HepG2 (cell line): Measurements from ENCODE around the gene CYBB. TPM values are rescaled to one million over a fixed set of nuclear protein-coding genes. Genes with fewer than 3 reads are reported as not detected.

Experiments used
- ATAC-seq: fragments of 200-7000 bp; cut with Tn5 transposase; 3 replicates; pipeline ENCODE4 v1.9.1; 2020; ENCODE audit warnings: mild to moderate bottlenecking, moderate library complexity
- BruUV-seq: library from RNA; stranded (reverse); fragments of 400-500 nt; replicated peaks from 2 replicates; lab custom pipeline; 2021; lab: Mats Ljungman, UMichigan
- CTCF ChIA-PET: fragments of 300-600 bp; formaldehyde crosslinking; extraction: SDS; loops from one replicate; lab custom pipeline; 2021; ENCODE audit warnings: low total read pairs, inconsistent platforms, low intra/inter-chr PET ratio; lab: Yijun Ruan, JAX
- POLR2A ChIA-PET: fragments of 350-600 bp; sonication (Branson Sonifier 250); formaldehyde crosslinking; loops from one replicate; lab custom pipeline; 2020; ENCODE audit warnings: antibody characterized with exemption, inconsistent platforms; lab: Yijun Ruan, JAX
- DNase-seq: peaks from one replicate; pipeline ENCODE4 v3.0.0-alpha.2; 2015; ENCODE audit warnings: low spot score
- FAIRE-seq: peaks from 3 replicates; lab custom pipeline; 2011; peaks lifted over from hg19 to GRCh38; lab: Jason Lieb, UNC
- H2AFZ ChIP-seq: one replicate; pipeline ENCODE4 v1.6.1; 2011; ENCODE audit warnings: low read length, inconsistent platforms
- H3K27ac ChIP-seq: fragments of 300-600 bp; 3 replicates; pipeline ENCODE4 v1.8.0; 2011; ENCODE audit warnings: mixed run types, mild to moderate bottlenecking, mixed read lengths, low read length, inconsistent platforms; ENCODE audit not compliant: insufficient read depth; ENCODE audit errors: extremely low read length
- H3K27me3 ChIP-seq, 2 experiments: fragments of 200-600 bp in 1 of 2; 2 replicates in 1 of 2; 3 replicates in 1 of 2; pipeline versions ENCODE4 v1.6.0 to v1.8.0; 2011; ENCODE audit warnings: low read length in 2 of 2, mild to moderate bottlenecking in 2 of 2, moderate library complexity in 2 of 2, inconsistent platforms in 1 of 2; ENCODE audit not compliant: insufficient read depth in 2 of 2, control insufficient read depth in 1 of 2
- H3K36me3 ChIP-seq, 2 experiments: fragments of 200-600 bp in 1 of 2; replicated peaks in 1 of 2; 2 replicates in 1 of 2; 3 replicates in 1 of 2; pipeline versions ENCODE4 v1.5.1 to v1.8.0; 2011; ENCODE audit warnings: low read length in 2 of 2, inconsistent platforms in 1 of 2; ENCODE audit not compliant: insufficient read depth in 2 of 2, control insufficient read depth in 1 of 2
- H3K4me1 ChIP-seq: 2 replicates; pipeline ENCODE4 v1.5.1; 2012; ENCODE audit warnings: low read length, inconsistent platforms; ENCODE audit not compliant: insufficient read depth
- H3K4me2 ChIP-seq: 2 replicates; pipeline ENCODE4 v1.6.0; 2011; ENCODE audit warnings: low read depth, low read length, inconsistent platforms
- H3K4me3 ChIP-seq, 3 experiments: fragments of 200-600 bp in 1 of 3; sonication (generic), shearing (Covaris generic) in 1 of 3; replicated peaks in 1 of 3; 2 replicates each; pipeline ENCODE4 v1.5.1; 2011 to 2016; ENCODE audit warnings: low read length in 3 of 3, inconsistent platforms in 2 of 3, low read depth in 2 of 3, mild to moderate bottlenecking in 2 of 3, control low read depth in 1 of 3, mixed read lengths in 1 of 3; ENCODE audit not compliant: insufficient read depth in 1 of 3
- H3K79me2 ChIP-seq: one replicate; pipeline ENCODE4 v1.6.1; 2011; ENCODE audit warnings: low read length, inconsistent platforms; ENCODE audit not compliant: insufficient read depth
- H3K9ac ChIP-seq: 2 replicates; pipeline ENCODE4 v1.6.0; 2011; ENCODE audit warnings: mild to moderate bottlenecking, low read depth, low read length, inconsistent platforms; ENCODE audit not compliant: insufficient read depth
- H3K9me3 ChIP-seq: 2 replicates; pipeline ENCODE4 v1.5.1; 2012; ENCODE audit warnings: mild to moderate bottlenecking, low read length
- H4K20me1 ChIP-seq: 2 replicates; pipeline ENCODE4 v1.6.0; 2011; ENCODE audit warnings: inconsistent platforms, mild to moderate bottlenecking, low read length, moderate library complexity; ENCODE audit not compliant: insufficient read depth
- EEA1 ChIP-seq: sonication (generic); formaldehyde crosslinking; IDR thresholded peaks from 2 replicates; pipeline ENCODE4 v1.5.1; 2020; ENCODE audit warnings: mild to moderate bottlenecking, missing genetic modification reagents, borderline replicate concordance
- HOXA9 ChIP-seq: sonication (generic); formaldehyde crosslinking; IDR thresholded peaks from 2 replicates; pipeline ENCODE4 v1.8.1; 2022; ENCODE audit warnings: missing genetic modification reagents, mild to moderate bottlenecking, moderate library complexity, borderline replicate concordance
- IRF9 ChIP-seq: sonication (generic); formaldehyde crosslinking; IDR thresholded peaks from 2 replicates; pipeline ENCODE4 v1.8.0; 2022; ENCODE audit warnings: missing genetic modification reagents, mild to moderate bottlenecking, borderline replicate concordance
- NFIB ChIP-seq: sonication (generic); formaldehyde crosslinking; IDR thresholded peaks from 2 replicates; pipeline ENCODE4 v1.9.0; 2021; ENCODE audit warnings: missing genetic modification reagents, mild to moderate bottlenecking, borderline replicate concordance
- PRDM15 ChIP-seq: sonication (generic); formaldehyde crosslinking; IDR thresholded peaks from 2 replicates; pipeline ENCODE4 v1.4.0; 2020; ENCODE audit warnings: missing genetic modification reagents
- TBX3 ChIP-seq: fragments of 450-650 bp; IDR thresholded peaks from 2 replicates; pipeline ENCODE4 v1.6.1; 2017; ENCODE audit warnings: antibody characterized with exemption, mild to moderate bottlenecking, inconsistent platforms, borderline replicate concordance
- ZBTB34 ChIP-seq: sonication (generic); formaldehyde crosslinking; IDR thresholded peaks from 2 replicates; pipeline ENCODE4 v1.8.0; 2022; ENCODE audit warnings: mild to moderate bottlenecking, missing genetic modification reagents
- ZFP37 ChIP-seq: sonication (generic); formaldehyde crosslinking; IDR thresholded peaks from 2 replicates; pipeline ENCODE4 v1.4.0; 2020; ENCODE audit warnings: missing genetic modification reagents, borderline replicate concordance
- ZNF143 ChIP-seq: sonication (generic); formaldehyde crosslinking; IDR thresholded peaks from 2 replicates; pipeline ENCODE4 v1.4.0; 2020; ENCODE audit warnings: missing genetic modification reagents
- ZNF263 ChIP-seq: sonication (generic); formaldehyde crosslinking; IDR thresholded peaks from 2 replicates; pipeline ENCODE4 v1.4.0; 2020; ENCODE audit warnings: missing genetic modification reagents
- ZNF30 ChIP-seq: sonication (generic); formaldehyde crosslinking; IDR thresholded peaks from 2 replicates; pipeline ENCODE4 v1.5.0; 2020; ENCODE audit warnings: mild to moderate bottlenecking, missing genetic modification reagents
- ZSCAN12 ChIP-seq: sonication (generic); formaldehyde crosslinking; IDR thresholded peaks from 2 replicates; pipeline ENCODE4 v1.9.0; 2021; ENCODE audit warnings: mild to moderate bottlenecking, missing genetic modification reagents
- WGBS: methylation state at CpG from one replicate; pipeline ENCODE4 v1.1.6; 2017; ENCODE audit warnings: low lambda C conversion rate; 5-methylcytosine and 5-hydroxymethylcytosine counted together
- in situ Hi-C: cut with HindIII; loops from 2 replicates; pipeline ENCODE4 v1.10.0; 2017; ENCODE audit warnings: low pct_unique_long_range_greater_than_20kb; ENCODE audit not compliant: extremely low pct_ligation_motif_present
- intact Hi-C: fragments of 100-400 bp; cut with micrococcal nuclease; formaldehyde crosslinking; loops from one replicate; pipeline ENCODE4 v1.10.0; 2022; ENCODE audit not compliant: unreplicated experiment
- polyA plus RNA-seq, 8 experiments: library from polyadenylated mRNA; depleted of rRNA in 3 of 8; stranded (reverse) in 7 of 8; unstranded in 1 of 8; fragments of >200 nt; fragmentation: Illumina TruSeq in 4 of 8; extraction: Trizol in 4 of 8; gene quantifications; 2 replicates each; pipeline versions ENCODE4 v1.2.1 to v1.2.3, GENCODE V29; 2011 to 2016; ENCODE audit warnings: low read depth in 4 of 8, missing spikeins in 1 of 8, mixed read lengths in 1 of 8; ENCODE audit not compliant: insufficient read depth in 1 of 8
- total RNA-seq, 5 experiments: library from RNA; depleted of rRNA; stranded (reverse); fragments of >200 nt; fragmentation: Illumina TruSeq; extraction: Trizol; gene quantifications; 2 replicates each; pipeline ENCODE4 v1.2.3, GENCODE V29; 2016; ENCODE audit warnings: low read depth in 1 of 5
- TF ChIP-seq, protein P1 (sequence below): IDR thresholded peaks from 2 replicates; pipeline ENCODE4 v1.6.1; 2016; ENCODE audit warnings: low read depth, borderline replicate concordance
- TF ChIP-seq, protein P2 (sequence below): IDR thresholded peaks from 2 replicates; pipeline ENCODE4 v1.6.1; 2016; ENCODE audit warnings: mild to moderate bottlenecking

Gene CYBB
- total and polyA plus RNA-seq, 2 of the 13 experiments (the other 11 are each of a cell fraction or from before 2014, with no cell fraction given), result not detected

- TF ChIP-seq PRDM15 (CRISPR knock-in tag), result no peak
- TF ChIP-seq ZNF263 (CRISPR knock-in tag), result no peak
- no peak for TF ChIP-seq NFIB (CRISPR knock-in tag)
- no peak for TF ChIP-seq EEA1 (CRISPR knock-in tag)
- TF ChIP-seq, protein P1, sequence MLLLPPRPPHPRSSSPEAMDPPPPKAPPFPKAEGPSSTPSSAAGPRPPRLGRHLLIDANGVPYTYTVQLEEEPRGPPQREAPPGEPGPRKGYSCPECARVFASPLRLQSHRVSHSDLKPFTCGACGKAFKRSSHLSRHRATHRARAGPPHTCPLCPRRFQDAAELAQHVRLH (CRISPR knock-in tag), result no peak
- TF ChIP-seq TBX3, result no peak
- TF ChIP-seq, all 625 proteins: peak for 0
Measured at GRCh38 chrX:37818031-37818430, 38.2 kb downstream of the CYBB start (continued).

DNA sequence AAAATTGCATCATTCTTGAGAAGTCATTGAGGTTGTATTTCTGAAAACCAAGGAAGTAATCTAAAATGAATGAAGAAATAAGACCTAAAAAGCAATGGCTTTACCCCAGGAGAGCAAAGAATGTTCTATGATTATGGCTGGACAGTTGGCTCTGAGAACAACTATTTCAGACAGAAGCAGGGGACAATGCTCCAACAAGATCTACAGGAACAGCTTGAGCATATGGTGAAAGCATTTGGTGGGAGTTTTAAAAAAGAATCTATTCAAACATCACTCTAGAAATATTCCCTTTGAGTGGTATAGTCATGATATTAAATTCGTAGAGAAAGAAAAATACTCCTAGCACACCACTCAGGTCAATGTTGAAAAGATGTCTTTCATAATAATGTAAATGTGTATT, 40.8 kb downstream of the CYBB start:
- Histone ChIP-seq H2AFZ (no peak overlapping the region), H3K9me3 (no peaks in the 10 kb centered on the region), H3K79me2 (no peaks in the 10 kb centered on the region), H3K36me3 (no peaks in the 10 kb centered on the region), H4K20me1 (no peaks in the 10 kb centered on the region), H3K9ac (no peak overlapping the region), H3K27ac (no peak overlapping the region), H3K4me2 (no peak overlapping the region), H3K4me3 (no peak overlapping the region), H3K27me3 (no peaks in the 10 kb centered on the region), H3K4me1 (no peaks in the 10 kb centered on the region; the same call in 1 of the 2 replicates)
- POLR2A ChIA-PET, result no interaction called here
- no TSS peak for BruUV-seq
- TF ChIP-seq ZBTB34 (no peak), ZNF143 (CRISPR knock-in tag) (no peak), IRF9 (no peak), ZNF30 (no peak), ZFP37 (CRISPR knock-in tag) (no peak), ZSCAN12 (CRISPR knock-in tag) (no peak), HOXA9 (CRISPR knock-in tag) (no peak)
- TF ChIP-seq, protein P2, sequence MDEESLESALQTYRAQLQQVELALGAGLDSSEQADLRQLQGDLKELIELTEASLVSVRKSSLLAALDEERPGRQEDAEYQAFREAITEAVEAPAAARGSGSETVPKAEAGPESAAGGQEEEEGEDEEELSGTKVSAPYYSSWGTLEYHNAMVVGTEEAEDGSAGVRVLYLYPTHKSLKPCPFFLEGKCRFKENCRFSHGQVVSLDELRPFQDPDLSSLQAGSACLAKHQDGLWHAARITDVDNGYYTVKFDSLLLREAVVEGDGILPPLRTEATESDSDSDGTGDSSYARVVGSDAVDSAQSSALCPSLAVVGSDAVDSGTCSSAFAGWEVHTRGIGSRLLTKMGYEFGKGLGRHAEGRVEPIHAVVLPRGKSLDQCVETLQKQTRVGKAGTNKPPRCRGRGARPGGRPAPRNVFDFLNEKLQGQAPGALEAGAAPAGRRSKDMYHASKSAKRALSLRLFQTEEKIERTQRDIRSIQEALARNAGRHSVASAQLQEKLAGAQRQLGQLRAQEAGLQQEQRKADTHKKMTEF (CRISPR knock-in tag), result no peak
- CTCF ChIA-PET, result no interaction called here
- DNase-seq (no peak), ATAC-seq (no peak), FAIRE-seq (no peak)
- WGBS, result 0% methylated on average over 1 of the region's 1 CpG
- intact Hi-C loops, result loop anchor here (10.0 kb wide), 1 partner anchor 316 kb away; no protein-coding TSS in a partner anchor
- in situ Hi-C loops, result no loop called here
